Measurements from ENCODE around the gene FOLR3.

GRCh38 chr11:72112143-72112977 is 23.2 kb upstream of the FOLR3 start, which contains the start of gene ANAPC15:
- TF ChIP-seq CTCF (IDR thresholded peaks at IDR 0.05) (peak in 1 of 6 experiments; percentile 10), POLR2A (IDR thresholded peaks at IDR 0.05) (peak; percentile 82 to 99)

All from thyroid gland (tissue), 4 donors.